Pancreas (tissue), 10 donors: ENCODE results near the gene CHID1. TPM values are rescaled to one million over a fixed set of nuclear protein-coding genes. Genes with fewer than 3 reads are reported as not detected.

Experiments used
- ATAC-seq, 4 donors: fragments of 200-7000 bp; cut with Tn5 transposase; one replicate each; pipeline versions ENCODE4 v1.8.0 to v1.9.1; 2020; ENCODE audit warnings: mild to moderate bottlenecking in 4 of 4, moderate library complexity in 4 of 4
- DNase-seq, 6 donors: peaks; one replicate each; pipeline ENCODE4 v3.0.0-alpha.2; 2020
- FAIRE-seq: peaks from 2 replicates; lab custom pipeline; 2012; peaks lifted over from hg19 to GRCh38; lab: Jason Lieb, UNC
- H3K27ac ChIP-seq, 4 donors: fragments of 200-600 bp; sonication (generic); 1 replicate in 3 of 4; 2 replicates in 1 of 4; pipeline versions ENCODE4 v1.5.0 to v1.8.0; 2020
- H3K27me3 ChIP-seq, 4 donors: fragments of 200-600 bp; one replicate each; pipeline ENCODE4 v1.8.0; 2021
- H3K36me3 ChIP-seq, 3 donors: fragments of 200-600 bp; sonication (generic) in 1 of 3; one replicate each; pipeline versions ENCODE4 v1.5.0 to v1.8.0; 2020 to 2021
- H3K4me1 ChIP-seq, 3 donors: fragments of 200-600 bp; one replicate each; pipeline ENCODE4 v1.8.0; 2021
- H3K4me3 ChIP-seq, 4 donors: fragments of 200-600 bp; sonication (generic) in 2 of 4; one replicate each; pipeline versions ENCODE4 v1.5.0 to v1.8.0; 2020 to 2021
- H3K9me3 ChIP-seq, 4 donors: fragments of 200-600 bp; one replicate each; pipeline ENCODE4 v1.8.0; 2021
- WGBS, 2 donors: extraction: QIAGEN DNeasy Blood & Tissue Kit; methylation state at CpG; one replicate each; pipeline ENCODE4 v1.1.7; 2013; 5-methylcytosine and 5-hydroxymethylcytosine counted together
- intact Hi-C, 3 donors: fragments of 100-400 bp; cut with DNase I; formaldehyde crosslinking; loops; one replicate each; pipeline versions ENCODE4 v1.11.1 to v1.14.2; 2022
- polyA plus RNA-seq, 2 donors: library from polyadenylated mRNA; stranded (reverse); fragments of 200-250 nt; gene quantifications; one replicate each; pipeline ENCODE4 v1.2.3, GENCODE V29; 2013
- total RNA-seq, 6 donors: library from RNA; stranded (reverse); fragmentation: NEBNext Ultra II Directional in 4 of 6; extraction: Animal tissue kit (Norgen Biotek cat#: 25700) in 4 of 6; gene quantifications; one replicate each; pipeline versions ENCODE4 v1.2.1 to v1.2.4, GENCODE V29; 2021 to 2023
- TF ChIP-seq, protein P1 (sequence below), 4 donors: fragments of 200-600 bp; sonication (generic) in 3 of 4; IDR thresholded peaks; one replicate each; pipeline versions ENCODE4 v1.5.0 to v1.8.0; 2021; ENCODE audit warnings: antibody characterized with exemption in 4 of 4
- donor health status: healthy with polysubstance abuse.
- donor health status: DM: no; HTN: no; CAD: no; lungs with moderate emphysema.
- donor health status: DM: no; HTN: no; CAD: no.
- donor health status: control.
- donor health status: control.
- donor health status: Bipolar disorder and iron deficiency.
- donor health status: DM: yes; HTN: yes; CAD: no.
- donor health status: DM: no; HTN: no; CAD: no.
- donor health status: DM: no; HTN: no; CAD: no.
- donor health status: DM: yes; HTN: yes; CAD: no.

The CHID1 gene
- total and polyA plus RNA-seq, 8 donors: 41.7 to 86.0 (median 62.1) TPM

- no peak for ATAC-seq
- Histone ChIP-seq H3K36me3 (peaks cover 0 to 35% (median 26%) of the 10 kb centered on the region in 3 donors), H3K27ac (no peak overlapping the region), H3K9me3 (no peaks in the 10 kb centered on the region), H3K4me1 (peaks cover 2 to 6% (median 3%) of the 10 kb centered on the region in 3 donors), H3K27me3 (no peaks in the 10 kb centered on the region), H3K4me3 (no peak overlapping the region)
- TF ChIP-seq, protein P1, sequence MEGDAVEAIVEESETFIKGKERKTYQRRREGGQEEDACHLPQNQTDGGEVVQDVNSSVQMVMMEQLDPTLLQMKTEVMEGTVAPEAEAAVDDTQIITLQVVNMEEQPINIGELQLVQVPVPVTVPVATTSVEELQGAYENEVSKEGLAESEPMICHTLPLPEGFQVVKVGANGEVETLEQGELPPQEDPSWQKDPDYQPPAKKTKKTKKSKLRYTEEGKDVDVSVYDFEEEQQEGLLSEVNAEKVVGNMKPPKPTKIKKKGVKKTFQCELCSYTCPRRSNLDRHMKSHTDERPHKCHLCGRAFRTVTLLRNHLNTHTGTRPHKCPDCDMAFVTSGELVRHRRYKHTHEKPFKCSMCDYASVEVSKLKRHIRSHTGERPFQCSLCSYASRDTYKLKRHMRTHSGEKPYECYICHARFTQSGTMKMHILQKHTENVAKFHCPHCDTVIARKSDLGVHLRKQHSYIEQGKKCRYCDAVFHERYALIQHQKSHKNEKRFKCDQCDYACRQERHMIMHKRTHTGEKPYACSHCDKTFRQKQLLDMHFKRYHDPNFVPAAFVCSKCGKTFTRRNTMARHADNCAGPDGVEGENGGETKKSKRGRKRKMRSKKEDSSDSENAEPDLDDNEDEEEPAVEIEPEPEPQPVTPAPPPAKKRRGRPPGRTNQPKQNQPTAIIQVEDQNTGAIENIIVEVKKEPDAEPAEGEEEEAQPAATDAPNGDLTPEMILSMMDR (IDR thresholded peaks at IDR 0.05): no peak
- WGBS, 2 donors: 83 to 88% methylated on average over 7 of the region's 7 CpGs
- peak in 1 of 6 donors; percentile 55 for DNase-seq
- FAIRE-seq: no peak
- intact Hi-C loops: no loop called here
Observed at GRCh38 chr11:904380-904779, 6.2 kb downstream of the CHID1 start.

GRCh38 chr11:901452-902061, 9.1 kb downstream of the CHID1 start:
- 89 to 92% methylated on average over 19 of the region's 19 CpGs for WGBS, 2 donors
- intact Hi-C loops: no loop called here
- H3K36me3 ChIP-seq: peaks cover 0 to 45% (median 29%) of the 10 kb centered on the region in 3 donors
- peaks cover 0 to 5% (median 3%) of the 10 kb centered on the region in 3 donors for H3K4me1 ChIP-seq
- no peaks in the 10 kb centered on the region for H3K9me3 ChIP-seq
- no peak for ATAC-seq
- H3K27me3 ChIP-seq: no peaks in the 10 kb centered on the region
- FAIRE-seq: no peak
- peak in 1 of 6 donors; percentile 39 for DNase-seq
- no peak overlapping the region for H3K4me3 ChIP-seq
- TF ChIP-seq, protein P1 (IDR thresholded peaks at IDR 0.05): no peak
- no peak overlapping the region for H3K27ac ChIP-seq

DNA sequence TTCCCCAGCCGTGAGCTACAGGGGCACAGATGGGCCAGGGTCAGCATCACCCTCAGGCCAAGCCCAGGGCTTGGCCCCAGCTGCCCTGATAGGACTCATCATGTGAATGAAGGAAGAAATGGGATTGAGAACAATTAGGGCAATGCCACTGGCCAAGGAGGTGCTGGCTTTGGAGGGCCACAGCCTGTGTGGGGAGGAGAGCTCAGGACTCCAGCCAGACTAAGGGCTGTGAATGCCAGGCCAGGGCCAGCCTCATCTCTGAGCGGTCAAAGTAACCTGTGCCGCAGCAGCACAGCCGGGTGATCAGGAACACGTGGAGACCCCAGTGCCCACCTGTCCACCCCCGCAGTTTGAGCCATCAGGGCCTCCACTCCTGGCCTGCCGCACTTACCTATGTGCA, 10.1 kb downstream of the CHID1 start:
- no peaks in the 10 kb centered on the region for H3K27me3 ChIP-seq

DNA sequence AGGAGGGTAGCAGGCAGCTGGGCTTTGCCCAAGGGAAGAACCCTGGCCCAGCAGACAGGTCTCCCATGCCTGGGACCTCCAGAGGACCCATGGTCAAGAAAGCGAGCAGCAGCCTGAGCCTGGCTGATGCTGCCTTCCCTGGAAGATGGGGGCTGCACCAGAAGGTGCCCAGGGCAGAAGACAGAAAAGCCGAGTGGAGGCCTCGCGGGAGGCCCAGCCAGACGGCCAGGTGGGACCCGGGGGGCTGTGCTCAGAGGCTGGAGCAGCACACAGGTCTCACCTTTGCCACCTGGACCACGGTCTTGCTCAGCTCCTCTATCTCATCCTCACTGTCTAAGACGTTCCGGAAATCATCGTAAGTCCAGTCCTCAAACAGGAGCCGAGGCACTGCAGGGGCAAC, 10.9 kb downstream of the CHID1 start:
- no peak overlapping the region for H3K27ac ChIP-seq
- FAIRE-seq (no peak), DNase-seq (no peak), ATAC-seq (no peak)
- intact Hi-C loops: no loop called here
- 92 to 94% methylated on average over 11 of the region's 11 CpGs for WGBS, 2 donors
- no peaks in the 10 kb centered on the region for H3K4me1 ChIP-seq
- H3K36me3 ChIP-seq: peaks cover 0 to 45% (median 29%) of the 10 kb centered on the region in 3 donors
- no peak overlapping the region for H3K4me3 ChIP-seq
- TF ChIP-seq, protein P1 (IDR thresholded peaks at IDR 0.05): no peak
- H3K27me3 ChIP-seq: no peaks in the 10 kb centered on the region
- H3K9me3 ChIP-seq: no peaks in the 10 kb centered on the region

More for the DNA sequence above, 10.1 kb downstream of the CHID1 start:
- TF ChIP-seq, protein P1 (IDR thresholded peaks at IDR 0.05): no peak
- H3K4me3 ChIP-seq: no peak overlapping the region
- FAIRE-seq (no peak), ATAC-seq (no peak), DNase-seq (peak in 1 of 6 donors; percentile 32)
- H3K4me1 ChIP-seq: no peaks in the 10 kb centered on the region
- WGBS, 2 donors: 85 to 93% methylated on average over 7 of the region's 7 CpGs
- peaks cover 0 to 45% (median 29%) of the 10 kb centered on the region in 3 donors for H3K36me3 ChIP-seq
- H3K9me3 ChIP-seq: no peaks in the 10 kb centered on the region
- H3K27ac ChIP-seq: no peak overlapping the region
- intact Hi-C loops: no loop called here

GRCh38 chr11:898540-899190, 11.9 kb downstream of the CHID1 start:
- peaks cover 0 to 42% (median 29%) of the 10 kb centered on the region in 3 donors for H3K36me3 ChIP-seq
- no peaks in the 10 kb centered on the region for H3K4me1 ChIP-seq
- DNase-seq (peak in 2 of 6 donors; percentile 30 to 71), ATAC-seq (peak in 3 of 4 donors; percentile 46 to 72 (median 55)), FAIRE-seq (no peak)
- WGBS, 2 donors: 88 to 90% methylated on average over 22 of the region's 22 CpGs
- no peaks in the 10 kb centered on the region for H3K9me3 ChIP-seq
- H3K27me3 ChIP-seq: no peaks in the 10 kb centered on the region
- TF ChIP-seq, protein P1 (IDR thresholded peaks at IDR 0.05): no peak
- intact Hi-C loops: no loop called here
- no peak overlapping the region for H3K27ac ChIP-seq
- H3K4me3 ChIP-seq: no peak overlapping the region
